ENCODE data around the gene BARHL2. TPM values are rescaled to one million over a fixed set of nuclear protein-coding genes. Genes with fewer than 3 reads are reported as not detected.

BARHL2 gene
- total and polyA plus RNA-seq, 10 of the 15 experiments (the other 5 are each of a cell fraction or from before 2014, with no cell fraction given): not detected

GRCh38 chr1:90708826-90709225, 8.3 kb downstream of the BARHL2 start:
- H3K79me2 ChIP-seq (ENCODE audit: control insufficient read depth, insufficient read depth, low read length): no peaks in the 10 kb centered on the region
- RAD21 ChIA-PET (ENCODE audit: unreplicated experiment): no interaction called here
- 0% methylated on average over 2 of the region's 2 CpGs for WGBS (ENCODE audit: insufficient coverage, insufficient replicate concordance, low lambda C conversion rate, missing lambda C conversion rate)
- ATAC-seq: no peak
- FAIRE-seq: no peak
- H3K9me3 ChIP-seq (replicated peaks; ENCODE audit: control insufficient read depth, insufficient read depth, low read length): no peaks in the 10 kb centered on the region; the same call in 2 of the 3 replicates
- H3K4me2 ChIP-seq (ENCODE audit: control insufficient read depth, insufficient read depth): no peak overlapping the region
- H3K4me3 ChIP-seq: no peak overlapping the region
- H3K27me3 ChIP-seq (replicated peaks in 1 of 2; ENCODE audit: control insufficient read depth in 2 of 2, insufficient read depth in 2 of 2, low read length in 1 of 2): peaks cover 25 to 28% of the 10 kb centered on the region in 2 experiments
- POLR2A ChIA-PET: no interaction called here
- no peak overlapping the region for H3K27ac ChIP-seq (ENCODE audit: control insufficient read depth, insufficient read depth)
- TF ChIP-seq BACH1 (IDR thresholded peaks at IDR 0.05; ENCODE audit: borderline replicate concordance) (no peak), NR2C2 (IDR thresholded peaks at IDR 0.05; ENCODE audit: borderline replicate concordance, control insufficient read depth, insufficient read length, low read depth) (no peak), SIN3A (IDR thresholded peaks at IDR 0.05; ENCODE audit: low read depth, low read length) (no peak), NBN (IDR thresholded peaks at IDR 0.05) (no peak), RBBP5 (conservative IDR thresholded peaks at IDR 0.05) (no peak)
- TF ChIP-seq, protein P1, sequence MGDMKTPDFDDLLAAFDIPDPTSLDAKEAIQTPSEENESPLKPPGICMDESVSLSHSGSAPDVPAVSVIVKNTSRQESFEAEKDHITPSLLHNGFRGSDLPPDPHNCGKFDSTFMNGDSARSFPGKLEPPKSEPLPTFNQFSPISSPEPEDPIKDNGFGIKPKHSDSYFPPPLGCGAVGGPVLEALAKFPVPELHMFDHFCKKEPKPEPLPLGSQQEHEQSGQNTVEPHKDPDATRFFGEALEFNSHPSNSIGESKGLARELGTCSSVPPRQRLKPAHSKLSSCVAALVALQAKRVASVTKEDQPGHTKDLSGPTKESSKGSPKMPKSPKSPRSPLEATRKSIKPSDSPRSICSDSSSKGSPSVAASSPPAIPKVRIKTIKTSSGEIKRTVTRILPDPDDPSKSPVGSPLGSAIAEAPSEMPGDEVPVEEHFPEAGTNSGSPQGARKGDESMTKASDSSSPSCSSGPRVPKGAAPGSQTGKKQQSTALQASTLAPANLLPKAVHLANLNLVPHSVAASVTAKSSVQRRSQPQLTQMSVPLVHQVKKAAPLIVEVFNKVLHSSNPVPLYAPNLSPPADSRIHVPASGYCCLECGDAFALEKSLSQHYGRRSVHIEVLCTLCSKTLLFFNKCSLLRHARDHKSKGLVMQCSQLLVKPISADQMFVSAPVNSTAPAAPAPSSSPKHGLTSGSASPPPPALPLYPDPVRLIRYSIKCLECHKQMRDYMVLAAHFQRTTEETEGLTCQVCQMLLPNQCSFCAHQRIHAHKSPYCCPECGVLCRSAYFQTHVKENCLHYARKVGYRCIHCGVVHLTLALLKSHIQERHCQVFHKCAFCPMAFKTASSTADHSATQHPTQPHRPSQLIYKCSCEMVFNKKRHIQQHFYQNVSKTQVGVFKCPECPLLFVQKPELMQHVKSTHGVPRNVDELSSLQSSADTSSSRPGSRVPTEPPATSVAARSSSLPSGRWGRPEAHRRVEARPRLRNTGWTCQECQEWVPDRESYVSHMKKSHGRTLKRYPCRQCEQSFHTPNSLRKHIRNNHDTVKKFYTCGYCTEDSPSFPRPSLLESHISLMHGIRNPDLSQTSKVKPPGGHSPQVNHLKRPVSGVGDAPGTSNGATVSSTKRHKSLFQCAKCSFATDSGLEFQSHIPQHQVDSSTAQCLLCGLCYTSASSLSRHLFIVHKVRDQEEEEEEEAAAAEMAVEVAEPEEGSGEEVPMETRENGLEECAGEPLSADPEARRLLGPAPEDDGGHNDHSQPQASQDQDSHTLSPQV (IDR thresholded peaks at IDR 0.05): no peak
- no TSS peak for BruUV-seq (replicated peaks)
- no peak overlapping the region for H3K9ac ChIP-seq (ENCODE audit: control insufficient read depth, insufficient read depth, low read length)
- no peak overlapping the region for H2AFZ ChIP-seq (ENCODE audit: control insufficient read depth, low read depth, low read length)
- DNase-seq (ENCODE audit: low read depth, low spot score): no peak
- SMC1A ChIA-PET (ENCODE audit: uncharacterized antibody, unreplicated experiment): interaction anchor here (0.6 kb wide), 1 partner anchor 55 kb away, joined by 3 read pairs; no protein-coding TSS in a partner anchor
- no peaks in the 10 kb centered on the region for H3K4me1 ChIP-seq (ENCODE audit: control insufficient read depth, insufficient read depth, low read length)
- no peaks in the 10 kb centered on the region for H3K36me3 ChIP-seq (ENCODE audit: control insufficient read depth in 2 of 2, insufficient read depth in 2 of 2, low read length in 1 of 2)
- no peaks in the 10 kb centered on the region for H4K20me1 ChIP-seq (ENCODE audit: control insufficient read depth, insufficient read depth)
- in situ Hi-C loops (cut with MboI) (no loop called here), intact Hi-C loops (cut with micrococcal nuclease; ENCODE audit: unreplicated experiment) (no loop called here)
- CTCF ChIA-PET: no interaction called here
